ENCODE data around the gene GTPBP4.

- TF ChIP-seq POLR2A (IDR thresholded peaks at IDR 0.05) (no peak), CTCF (IDR thresholded peaks at IDR 0.05) (no peak)
Measured at GRCh38 chr10:988667-989545, 672 bp downstream of the GTPBP4 start.
